K562 (cell line): ENCODE data around the gene S100P. TPM values are rescaled to one million over a fixed set of nuclear protein-coding genes. Genes with fewer than 3 reads are reported as not detected.

Source experiments
- CBFB ChIP-seq: sonication (generic); formaldehyde crosslinking; IDR thresholded peaks from 2 replicates; pipeline ENCODE4 v1.4.0; 2020; ENCODE audit warnings: mild to moderate bottlenecking, missing genetic modification reagents
- CC2D1A ChIP-seq: fragments of 450-650 bp; IDR thresholded peaks from 2 replicates; pipeline ENCODE4 v1.6.1; 2017; ENCODE audit warnings: mild to moderate bottlenecking
- CHCHD3 ChIP-seq: fragments of 250-450 bp; sonication (Bioruptor Pico); IDR thresholded peaks from 2 replicates; pipeline ENCODE4 v2.1.2; 2022; ENCODE audit warnings: mild to moderate bottlenecking
- GABPB1 ChIP-seq: sonication (generic); formaldehyde crosslinking; IDR thresholded peaks from 2 replicates; pipeline ENCODE4 v1.8.0; 2022; ENCODE audit warnings: mild to moderate bottlenecking, missing genetic modification reagents
- GATAD2A ChIP-seq: fragments of 450-650 bp; IDR thresholded peaks from 2 replicates; pipeline ENCODE4 v1.6.1; 2017
- IRF2 ChIP-seq: sonication (generic); formaldehyde crosslinking; IDR thresholded peaks from 2 replicates; pipeline ENCODE4 v1.8.1; 2022; ENCODE audit warnings: mild to moderate bottlenecking, missing genetic modification reagents
- KLF16 ChIP-seq: IDR thresholded peaks from 2 replicates; pipeline ENCODE4 v1.6.1; 2016; ENCODE audit warnings: antibody characterized with exemption
- KLF6 ChIP-seq: fragments of 250-450 bp; sonication (Bioruptor Pico); IDR thresholded peaks from 2 replicates; pipeline ENCODE4 v1.4.0; 2020; ENCODE audit warnings: mild to moderate bottlenecking, moderate library complexity, borderline replicate concordance
- PHF21A ChIP-seq: fragments of 450-650 bp; IDR thresholded peaks from 2 replicates; pipeline ENCODE4 v1.6.1; 2017; ENCODE audit warnings: low read depth, borderline replicate concordance
- SAFB ChIP-seq: fragments of 200-400 bp; formaldehyde crosslinking; IDR thresholded peaks from 2 replicates; pipeline ENCODE4 v1.6.1; 2017; ENCODE audit warnings: low read depth, low read length, borderline replicate concordance
- XRCC4 ChIP-seq: IDR thresholded peaks from one replicate; pipeline ENCODE4 v1.6.1; 2011; ENCODE audit not compliant: insufficient read depth, insufficient read length; ENCODE audit errors: extremely low read depth
- ZNF436 ChIP-seq: fragments of 250-450, 450-650 bp; sonication (Bioruptor Pico); formaldehyde crosslinking; IDR thresholded peaks from 2 replicates; pipeline ENCODE4 v1.7.0; 2020; ENCODE audit warnings: mild to moderate bottlenecking
- ZNF444 ChIP-seq: fragments of 250-450 bp; sonication (Bioruptor Pico); IDR thresholded peaks from 2 replicates; pipeline ENCODE4 v1.4.0; 2020; ENCODE audit warnings: mild to moderate bottlenecking, moderate library complexity
- ZNF655 ChIP-seq: fragments of 250-450 bp; sonication (Bioruptor Pico); IDR thresholded peaks from 2 replicates; pipeline ENCODE4 v1.5.0; 2021
- ZNF830 ChIP-seq: fragments of 250-450 bp; sonication (Bioruptor Pico); IDR thresholded peaks from 2 replicates; pipeline ENCODE4 v1.5.0; 2021; ENCODE audit warnings: mild to moderate bottlenecking
- polyA plus RNA-seq, 8 experiments: library from polyadenylated mRNA; depleted of rRNA in 4 of 8; stranded (reverse) in 5 of 8; unstranded in 3 of 8; fragments of >200 nt; fragmentation: Nextera tagmentation in 2 of 8; fragmentation: Illumina TruSeq in 1 of 8; extraction: Ambion mirVana in 2 of 8; extraction: Trizol in 1 of 8; gene quantifications; 2 replicates each; pipeline versions ENCODE4 v1.2.1 to v1.2.3, GENCODE V29; 2011 to 2014; ENCODE audit warnings: inconsistent platforms in 1 of 8, missing spikeins in 1 of 8
- total RNA-seq, 7 experiments: library from RNA; depleted of rRNA in 6 of 7; stranded (reverse); fragments of >200 nt in 6 of 7; fragmentation: Illumina TruSeq in 2 of 7; extraction: Trizol in 2 of 7; gene quantifications; 2 replicates each; pipeline versions ENCODE4 v1.2.1 to v1.2.3, GENCODE V29; 2011 to 2021; ENCODE audit warnings: low replicate concordance in 1 of 7
- TF ChIP-seq, protein P1 (sequence below): sonication (generic); formaldehyde crosslinking; IDR thresholded peaks from 2 replicates; pipeline ENCODE4 v1.9.0; 2022; ENCODE audit warnings: mild to moderate bottlenecking, missing genetic modification reagents
- TF ChIP-seq, protein P2 (sequence below): sonication (generic); formaldehyde crosslinking; IDR thresholded peaks from 2 replicates; pipeline ENCODE4 v1.8.1; 2022; ENCODE audit warnings: missing genetic modification reagents
- TF ChIP-seq, protein P3 (sequence below): sonication (generic); formaldehyde crosslinking; IDR thresholded peaks from 2 replicates; pipeline ENCODE4 v1.8.1; 2023; ENCODE audit warnings: mild to moderate bottlenecking, missing genetic modification reagents
- TF ChIP-seq, protein P4 (sequence below): fragments of 150-350 bp; IDR thresholded peaks from 2 replicates; pipeline ENCODE4 v1.6.1; 2014; ENCODE audit warnings: low read depth, mild to moderate bottlenecking, low read length, borderline replicate concordance

Gene S100P
- total and polyA plus RNA-seq, 9 of the 15 experiments (the other 6 are each of a cell fraction or from before 2014, with no cell fraction given) = 4.1 to 23.8 (median 7.5) TPM

- 0 out of 2 replicates have a peak, but pooled peaks have one; percentile 32 for TF ChIP-seq GABPB1
- no peak for TF ChIP-seq CHCHD3 (CRISPR knock-in tag)
- TF ChIP-seq CBFB (CRISPR knock-in tag) = no peak
- TF ChIP-seq XRCC4 = no peak
- peak; percentile 73; the same call in 1 of the 2 replicates for TF ChIP-seq ZNF655 (CRISPR knock-in tag)
- TF ChIP-seq KLF16 = peak; percentile 77
- no peak for TF ChIP-seq SAFB
- TF ChIP-seq, protein P1, sequence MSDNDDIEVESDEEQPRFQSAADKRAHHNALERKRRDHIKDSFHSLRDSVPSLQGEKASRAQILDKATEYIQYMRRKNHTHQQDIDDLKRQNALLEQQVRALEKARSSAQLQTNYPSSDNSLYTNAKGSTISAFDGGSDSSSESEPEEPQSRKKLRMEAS = peak; percentile 70
- peak; percentile 28; the same call in 1 of the 2 replicates for TF ChIP-seq GATAD2A
- TF ChIP-seq ZNF444 (CRISPR knock-in tag) = 0 out of 2 replicates have a peak, but pooled peaks have one; percentile 15
- TF ChIP-seq PHF21A = peak; percentile 60; the same call in 1 of the 2 replicates
- TF ChIP-seq, protein P2, sequence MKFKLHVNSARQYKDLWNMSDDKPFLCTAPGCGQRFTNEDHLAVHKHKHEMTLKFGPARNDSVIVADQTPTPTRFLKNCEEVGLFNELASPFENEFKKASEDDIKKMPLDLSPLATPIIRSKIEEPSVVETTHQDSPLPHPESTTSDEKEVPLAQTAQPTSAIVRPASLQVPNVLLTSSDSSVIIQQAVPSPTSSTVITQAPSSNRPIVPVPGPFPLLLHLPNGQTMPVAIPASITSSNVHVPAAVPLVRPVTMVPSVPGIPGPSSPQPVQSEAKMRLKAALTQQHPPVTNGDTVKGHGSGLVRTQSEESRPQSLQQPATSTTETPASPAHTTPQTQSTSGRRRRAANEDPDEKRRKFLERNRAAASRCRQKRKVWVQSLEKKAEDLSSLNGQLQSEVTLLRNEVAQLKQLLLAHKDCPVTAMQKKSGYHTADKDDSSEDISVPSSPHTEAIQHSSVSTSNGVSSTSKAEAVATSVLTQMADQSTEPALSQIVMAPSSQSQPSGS (CRISPR knock-in tag) = no peak
- TF ChIP-seq, protein P3, sequence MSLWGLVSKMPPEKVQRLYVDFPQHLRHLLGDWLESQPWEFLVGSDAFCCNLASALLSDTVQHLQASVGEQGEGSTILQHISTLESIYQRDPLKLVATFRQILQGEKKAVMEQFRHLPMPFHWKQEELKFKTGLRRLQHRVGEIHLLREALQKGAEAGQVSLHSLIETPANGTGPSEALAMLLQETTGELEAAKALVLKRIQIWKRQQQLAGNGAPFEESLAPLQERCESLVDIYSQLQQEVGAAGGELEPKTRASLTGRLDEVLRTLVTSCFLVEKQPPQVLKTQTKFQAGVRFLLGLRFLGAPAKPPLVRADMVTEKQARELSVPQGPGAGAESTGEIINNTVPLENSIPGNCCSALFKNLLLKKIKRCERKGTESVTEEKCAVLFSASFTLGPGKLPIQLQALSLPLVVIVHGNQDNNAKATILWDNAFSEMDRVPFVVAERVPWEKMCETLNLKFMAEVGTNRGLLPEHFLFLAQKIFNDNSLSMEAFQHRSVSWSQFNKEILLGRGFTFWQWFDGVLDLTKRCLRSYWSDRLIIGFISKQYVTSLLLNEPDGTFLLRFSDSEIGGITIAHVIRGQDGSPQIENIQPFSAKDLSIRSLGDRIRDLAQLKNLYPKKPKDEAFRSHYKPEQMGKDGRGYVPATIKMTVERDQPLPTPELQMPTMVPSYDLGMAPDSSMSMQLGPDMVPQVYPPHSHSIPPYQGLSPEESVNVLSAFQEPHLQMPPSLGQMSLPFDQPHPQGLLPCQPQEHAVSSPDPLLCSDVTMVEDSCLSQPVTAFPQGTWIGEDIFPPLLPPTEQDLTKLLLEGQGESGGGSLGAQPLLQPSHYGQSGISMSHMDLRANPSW (CRISPR knock-in tag) = no peak
- TF ChIP-seq KLF6 (CRISPR knock-in tag) = peak; percentile 71; the same call in 1 of the 2 replicates
- TF ChIP-seq, protein P4, sequence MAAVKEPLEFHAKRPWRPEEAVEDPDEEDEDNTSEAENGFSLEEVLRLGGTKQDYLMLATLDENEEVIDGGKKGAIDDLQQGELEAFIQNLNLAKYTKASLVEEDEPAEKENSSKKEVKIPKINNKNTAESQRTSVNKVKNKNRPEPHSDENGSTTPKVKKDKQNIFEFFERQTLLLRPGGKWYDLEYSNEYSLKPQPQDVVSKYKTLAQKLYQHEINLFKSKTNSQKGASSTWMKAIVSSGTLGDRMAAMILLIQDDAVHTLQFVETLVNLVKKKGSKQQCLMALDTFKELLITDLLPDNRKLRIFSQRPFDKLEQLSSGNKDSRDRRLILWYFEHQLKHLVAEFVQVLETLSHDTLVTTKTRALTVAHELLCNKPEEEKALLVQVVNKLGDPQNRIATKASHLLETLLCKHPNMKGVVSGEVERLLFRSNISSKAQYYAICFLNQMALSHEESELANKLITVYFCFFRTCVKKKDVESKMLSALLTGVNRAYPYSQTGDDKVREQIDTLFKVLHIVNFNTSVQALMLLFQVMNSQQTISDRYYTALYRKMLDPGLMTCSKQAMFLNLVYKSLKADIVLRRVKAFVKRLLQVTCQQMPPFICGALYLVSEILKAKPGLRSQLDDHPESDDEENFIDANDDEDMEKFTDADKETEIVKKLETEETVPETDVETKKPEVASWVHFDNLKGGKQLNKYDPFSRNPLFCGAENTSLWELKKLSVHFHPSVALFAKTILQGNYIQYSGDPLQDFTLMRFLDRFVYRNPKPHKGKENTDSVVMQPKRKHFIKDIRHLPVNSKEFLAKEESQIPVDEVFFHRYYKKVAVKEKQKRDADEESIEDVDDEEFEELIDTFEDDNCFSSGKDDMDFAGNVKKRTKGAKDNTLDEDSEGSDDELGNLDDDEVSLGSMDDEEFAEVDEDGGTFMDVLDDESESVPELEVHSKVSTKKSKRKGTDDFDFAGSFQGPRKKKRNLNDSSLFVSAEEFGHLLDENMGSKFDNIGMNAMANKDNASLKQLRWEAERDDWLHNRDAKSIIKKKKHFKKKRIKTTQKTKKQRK = no peak
- no peak for TF ChIP-seq IRF2 (CRISPR knock-in tag)
- TF ChIP-seq ZNF436 = no peak
- no peak for TF ChIP-seq ZNF830 (CRISPR knock-in tag)
- TF ChIP-seq CC2D1A = no peak
These were observed 39.0 kb downstream of the S100P start (continued) for GRCh38 chr4:6732441-6733357.
